HCT116 (cell line): ENCODE measurements around the gene ZCCHC3. TPM values are rescaled to one million over a fixed set of nuclear protein-coding genes. Genes with fewer than 3 reads are reported as not detected.
"Not testable (repeated sequence)": the region's sequence is repeated elsewhere in the genome, so short reads cannot be mapped to it uniquely, and the experiment has no call there.

Experiments
- ATAC-seq: fragments of 200-7000 bp; cut with Tn5 transposase; 2 replicates; pipeline ENCODE4 v1.9.1; 2020; ENCODE audit warnings: mild to moderate bottlenecking, moderate library complexity
- BruUV-seq: library from RNA; stranded (reverse); fragments of 400-500 nt; replicated peaks from 2 replicates; lab custom pipeline; 2021; lab: Mats Ljungman, UMichigan
- CTCF ChIA-PET: fragments of 300-600 bp; sonication (Branson Sonifier 250); formaldehyde crosslinking; loops from one replicate; lab custom pipeline; 2021; ENCODE audit warnings: antibody characterized with exemption; lab: Charles Lee
- POLR2A ChIA-PET: fragments of 300-600, 350-600 bp; sonication (Branson Sonifier 250); formaldehyde crosslinking; loops from one replicate; lab custom pipeline; 2021; ENCODE audit warnings: antibody characterized with exemption; lab: Charles Lee
- RAD21 ChIA-PET, 2 experiments: fragments of 300-600 bp; sonication (Branson Sonifier 250); formaldehyde crosslinking; loops; one replicate each; lab custom pipeline; 2023; ENCODE audit warnings: low total read pairs in 2 of 2; ENCODE audit not compliant: uncharacterized antibody in 2 of 2, unreplicated experiment in 2 of 2, low non-redundant PET in 1 of 2; lab: Charles Lee
- DNase-seq: peaks from one replicate; pipeline ENCODE4 v3.0.0-alpha.2; 2010; ENCODE audit warnings: low read depth, low spot score
- H2AFZ ChIP-seq: fragments of 200-600 bp; shearing (Covaris generic), sonication (generic); 2 replicates; pipeline ENCODE4 v1.6.1; 2017; ENCODE audit warnings: low read depth, mixed run types, mixed read lengths, antibody characterized with exemption, low read length; ENCODE audit not compliant: poor library complexity, severe bottlenecking
- H3K27ac ChIP-seq: 2 replicates; pipeline ENCODE4 v1.5.1; 2012; ENCODE audit warnings: low read depth, low read length
- H3K27me3 ChIP-seq: fragments of 200-600 bp; sonication (generic); 2 replicates; pipeline ENCODE4 v1.6.1; 2016; ENCODE audit warnings: mixed run types, low read length, mixed read lengths; ENCODE audit not compliant: insufficient read depth
- H3K36me3 ChIP-seq, 2 experiments: fragments of 200-500 bp in 1 of 2; fragments of 200-600 bp in 1 of 2; sonication (Bioruptor generic) in 1 of 2; sonication (generic) in 1 of 2; 2 replicates each; pipeline versions ENCODE4 v1.5.1 to v1.6.1; 2014 to 2016; ENCODE audit warnings: low read length in 2 of 2, inconsistent platforms in 1 of 2, mixed read lengths in 1 of 2, mixed run types in 1 of 2; ENCODE audit not compliant: insufficient read depth in 2 of 2, control insufficient read depth in 1 of 2
- H3K4me1 ChIP-seq, 2 experiments: fragments of 200-600 bp in 1 of 2; sonication (generic) in 1 of 2; 2 replicates each; pipeline versions ENCODE4 v1.5.1 to v1.6.1; 2012 to 2017; ENCODE audit warnings: low read length in 2 of 2, inconsistent platforms in 1 of 2, mild to moderate bottlenecking in 1 of 2, mixed read lengths in 1 of 2, mixed run types in 1 of 2, moderate library complexity in 1 of 2; ENCODE audit not compliant: insufficient read depth in 2 of 2, control insufficient read depth in 1 of 2
- H3K4me2 ChIP-seq: fragments of 200-600 bp; sonication (generic); 2 replicates; pipeline ENCODE4 v1.6.1; 2017; ENCODE audit warnings: mixed run types, low read length, mixed read lengths
- H3K4me3 ChIP-seq, 2 experiments: fragments of 200-600 bp in 1 of 2; sonication (generic) in 1 of 2; replicated peaks in 1 of 2; 2 replicates each; pipeline ENCODE4 v1.5.1; 2011 to 2016; ENCODE audit warnings: low read length in 2 of 2, control low read depth in 1 of 2, low read depth in 1 of 2, mild to moderate bottlenecking in 1 of 2, mixed read lengths in 1 of 2, mixed run types in 1 of 2
- H3K79me2 ChIP-seq: fragments of 200-600 bp; sonication (generic); 2 replicates; pipeline ENCODE4 v1.6.1; 2017; ENCODE audit warnings: mild to moderate bottlenecking, mixed run types, low read length, moderate library complexity, mixed read lengths; ENCODE audit not compliant: insufficient read depth
- H3K9ac ChIP-seq: fragments of 200-600 bp; sonication (generic); 2 replicates; pipeline ENCODE4 v1.6.1; 2016; ENCODE audit warnings: low read length, mixed read lengths
- H3K9me2 ChIP-seq: fragments of 200-600 bp; sonication (generic), shearing (Covaris generic); 2 replicates; pipeline ENCODE4 v1.6.1; 2017; ENCODE audit warnings: mixed run types, mild to moderate bottlenecking, moderate library complexity; ENCODE audit not compliant: insufficient read depth
- H3K9me3 ChIP-seq, 2 experiments: fragments of 200-500 bp in 1 of 2; fragments of 200-600 bp in 1 of 2; sonication (Bioruptor generic) in 1 of 2; sonication (generic) in 1 of 2; 2 replicates each; pipeline ENCODE4 v1.6.1; 2014 to 2017; ENCODE audit warnings: low read length in 2 of 2, mixed read lengths in 2 of 2, inconsistent platforms in 1 of 2, low read depth in 1 of 2, mild to moderate bottlenecking in 1 of 2, mixed run types in 1 of 2, moderate library complexity in 1 of 2; ENCODE audit not compliant: control insufficient read depth in 1 of 2, insufficient read depth in 1 of 2
- H4K20me1 ChIP-seq: fragments of 200-600 bp; sonication (generic), shearing (Covaris generic); 2 replicates; pipeline ENCODE4 v1.6.1; 2017; ENCODE audit warnings: mixed run types, mild to moderate bottlenecking, moderate library complexity; ENCODE audit not compliant: insufficient read depth
- CBX3 ChIP-seq: IDR thresholded peaks from 2 replicates; pipeline ENCODE4 v1.6.1; 2012; ENCODE audit warnings: low read depth
- CTCF ChIP-seq, 3 experiments: fragments of 200-600 bp in 1 of 3; sonication (generic) in 1 of 3; IDR thresholded peaks in 2 of 3; conservative IDR thresholded peaks in 1 of 3; 2 replicates each; pipeline ENCODE4 v1.5.1; 2012 to 2017; ENCODE audit warnings: low read depth in 2 of 3, low read length in 2 of 3, antibody characterized with exemption in 1 of 3, borderline replicate concordance in 1 of 3, control low read depth in 1 of 3, mild to moderate bottlenecking in 1 of 3, mixed read lengths in 1 of 3, mixed run types in 1 of 3, moderate library complexity in 1 of 3; ENCODE audit not compliant: insufficient read depth in 1 of 3
- EZH2phosphoT487 ChIP-seq: fragments of 200-600 bp; IDR thresholded peaks from 2 replicates; pipeline ENCODE4 v1.6.1; 2018; ENCODE audit warnings: antibody characterized with exemption, borderline replicate concordance
- JUND ChIP-seq: IDR thresholded peaks from 2 replicates; pipeline ENCODE4 v1.6.1; 2012
- POLR2A ChIP-seq: IDR thresholded peaks from 2 replicates; pipeline ENCODE4 v1.7.0; 2011; ENCODE audit warnings: borderline replicate concordance; ENCODE audit not compliant: insufficient read depth, insufficient read length; ENCODE audit errors: extremely low read depth
- POLR2AphosphoS5 ChIP-seq: IDR thresholded peaks from 2 replicates; pipeline ENCODE4 v1.6.1; 2011; ENCODE audit warnings: mild to moderate bottlenecking, low read depth, low read length, moderate library complexity
- SIN3A ChIP-seq: IDR thresholded peaks from 2 replicates; pipeline ENCODE4 v1.6.1; 2012; ENCODE audit warnings: low read depth
- TCF7L2 ChIP-seq: IDR thresholded peaks from 2 replicates; pipeline ENCODE4 v1.7.0; 2011; ENCODE audit warnings: borderline replicate concordance, inconsistent platforms; ENCODE audit not compliant: insufficient read depth, insufficient read length; ENCODE audit errors: extremely low read depth
- YY1 ChIP-seq: IDR thresholded peaks from 2 replicates; pipeline ENCODE4 v1.6.1; 2011; ENCODE audit warnings: low read length, low read depth, moderate library complexity, mild to moderate bottlenecking; ENCODE audit not compliant: insufficient replicate concordance; ENCODE audit errors: extremely low read depth
- ZBTB33 ChIP-seq: IDR thresholded peaks from 2 replicates; pipeline ENCODE4 v1.6.1; 2011; ENCODE audit warnings: mild to moderate bottlenecking, low read length, moderate library complexity; ENCODE audit not compliant: insufficient replicate concordance; ENCODE audit errors: extremely low read depth
- ZNF274 ChIP-seq: fragments of 200-500 bp; sonication (Bioruptor generic); IDR thresholded peaks from 2 replicates; pipeline ENCODE4 v1.6.1; 2014; ENCODE audit warnings: mild to moderate bottlenecking, low read depth, low read length, inconsistent platforms
- intact Hi-C: fragments of 100-400 bp; cut with micrococcal nuclease; formaldehyde crosslinking; loops from 2 replicates; pipeline ENCODE4 v1.10.0; 2022
- total RNA-seq: library from RNA; stranded (reverse); gene quantifications from one replicate; pipeline ENCODE4 v1.2.1, GENCODE V29; 2021; ENCODE audit not compliant: unreplicated experiment

ZCCHC3 gene
- total RNA-seq, 1 experiment from 2014 or later = 19.3 TPM

- no peak for ATAC-seq
- H3K9me2 ChIP-seq = no peaks in the 10 kb centered on the region
- no peak overlapping the region for H3K4me3 ChIP-seq
- no peaks in the 10 kb centered on the region for H3K9me3 ChIP-seq
- no peak overlapping the region for H3K4me2 ChIP-seq
- H2AFZ ChIP-seq = no peak overlapping the region
- CTCF ChIA-PET = no interaction called here
- no peak overlapping the region for H3K9ac ChIP-seq
- no TSS peak for BruUV-seq
- intact Hi-C loops = no loop called here
- no peaks in the 10 kb centered on the region for H3K27me3 ChIP-seq
- no peaks in the 10 kb centered on the region for H3K36me3 ChIP-seq
- TF ChIP-seq SIN3A (no peak), POLR2A (no peak), POLR2AphosphoS5 (no peak), ZNF274 (no peak), EZH2phosphoT487 (no peak), CBX3 (no peak), JUND (no peak), TCF7L2 (no peak), ZBTB33 (no peak), CTCF (IDR thresholded peaks at IDR 0.05 in 2 of 3, conservative IDR thresholded peaks at IDR 0.05 in 1 of 3; ENCODE audit: borderline replicate concordance in 1 of 3, insufficient read depth in 1 of 3, low read depth in 2 of 3, low read length in 2 of 3) (no peak), YY1 (no peak)
- TF ChIP-seq, all 23 proteins: peak for 0
- Histone ChIP-seq H3K4me1 (peaks cover 0 to 14% of the 10 kb centered on the region in 2 experiments; a peak in 3 of 4 replicates), H3K79me2 (0 out of 2 replicates have a peak, but pooled peaks cover under 1% of the 10 kb centered on the region), H4K20me1 (no peaks in the 10 kb centered on the region), H3K27ac (no peak overlapping the region)
- ChIA-PET POLR2A (no interaction called here), RAD21 (no interaction called here)
- DNase-seq = no peak
Measured at GRCh38 chr20:334578-334977, 37.2 kb downstream of the ZCCHC3 start.

- H3K4me2 ChIP-seq, CTCF ChIA-PET, ATAC-seq, H3K4me3 ChIP-seq, BruUV-seq, intact Hi-C loops, H3K36me3 ChIP-seq, H3K9ac ChIP-seq, DNase-seq, H3K4me1 ChIP-seq, H3K27me3 ChIP-seq, H3K27ac ChIP-seq, H3K79me2 ChIP-seq, H3K9me2 ChIP-seq, H4K20me1 ChIP-seq, POLR2A ChIA-PET, H2AFZ ChIP-seq, H3K9me3 ChIP-seq, RAD21 ChIA-PET: not testable (repeated sequence)
Measured at GRCh38 chr20:336040-336439, 38.7 kb downstream of the ZCCHC3 start.
